HG03064 (cell line): ENCODE results near the gene ZC3HAV1L.
A peak's percentile ranks its signal among the peaks of the same experiment; 100 is the strongest.
"Not testable (repeated sequence)": the region's sequence is repeated elsewhere in the genome, so short reads cannot be mapped to it uniquely, and the experiment has no call there.

Experiments used
- ATAC-seq: cut with Tn5 transposase; IDR thresholded peaks from one replicate; pipeline ENCODE4 v1.9.1; 2021; ENCODE audit warnings: low read depth; ENCODE audit not compliant: unreplicated experiment

ZC3HAV1L gene

DNA sequence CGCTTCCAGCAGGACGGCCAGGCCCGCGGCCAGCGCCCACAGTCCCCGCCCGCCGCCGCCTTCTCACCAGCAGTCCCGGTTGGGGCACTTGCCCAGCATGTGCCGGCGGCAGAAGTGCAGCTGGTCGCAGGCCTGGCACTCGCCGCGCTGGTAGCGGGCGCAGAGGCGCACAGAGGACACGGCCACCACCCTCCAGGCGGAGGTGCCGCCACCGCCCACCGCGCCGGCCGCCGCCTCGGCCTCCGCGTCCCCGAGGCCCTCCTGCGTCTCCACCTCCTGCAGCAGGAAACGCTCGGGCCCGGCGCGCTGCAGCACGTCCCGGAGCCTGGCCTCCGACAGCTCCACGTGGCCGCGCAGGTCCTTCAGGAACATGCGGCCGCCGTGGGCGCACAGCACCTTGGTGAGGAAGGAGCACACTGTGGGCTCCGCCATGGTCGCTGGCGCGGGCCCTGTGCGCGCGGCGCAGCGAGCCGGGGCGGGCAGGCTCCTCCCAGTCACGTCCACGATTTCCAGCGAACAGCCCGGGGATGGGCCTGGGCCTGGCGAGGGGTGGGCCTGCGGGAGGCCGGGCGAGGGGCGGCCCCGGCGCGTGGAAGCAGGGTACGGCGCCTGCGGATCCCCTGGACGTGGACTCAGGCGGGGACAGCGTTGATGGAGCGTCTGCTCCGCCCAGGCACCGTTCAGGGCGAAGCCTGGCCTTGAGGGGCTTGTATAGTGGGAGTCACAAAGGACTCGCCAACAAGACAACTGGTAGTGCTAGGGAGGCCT, at the start of gene ZC3HAV1L:
Gene ZC3HAV1L, minus strand, starts transcription at position 457 of the 768 bp plus-strand sequence. Its CDS starts 25 bp downstream, at position 432.
- peak; percentile 86 for ATAC-seq

DNA sequence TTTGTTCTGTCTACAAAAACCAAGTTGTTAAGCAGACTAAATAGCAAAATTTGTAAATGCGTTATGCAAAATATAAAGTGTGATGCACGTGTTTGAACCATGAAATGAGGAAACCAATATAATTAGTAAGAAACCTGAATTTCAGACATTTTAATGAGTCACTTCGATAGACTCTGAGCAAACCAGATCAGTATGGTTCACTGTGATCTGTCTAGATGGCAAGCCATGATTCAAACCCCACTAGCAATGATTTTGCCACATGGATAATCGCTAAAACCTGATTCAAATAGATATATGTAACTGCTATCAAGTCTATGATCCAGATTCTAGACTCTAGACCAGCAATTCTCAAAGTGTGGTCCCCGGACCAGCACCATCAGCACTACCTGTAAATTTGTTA, 48.9 kb upstream of the ZC3HAV1L start:
- no peak for ATAC-seq

- no peak for ATAC-seq
These were observed 45.7 kb upstream of the ZC3HAV1L start for GRCh38 chr7:139081584-139081983.

- ATAC-seq: no peak
These were observed 45.1 kb upstream of the ZC3HAV1L start for GRCh38 chr7:139080905-139081304.

DNA sequence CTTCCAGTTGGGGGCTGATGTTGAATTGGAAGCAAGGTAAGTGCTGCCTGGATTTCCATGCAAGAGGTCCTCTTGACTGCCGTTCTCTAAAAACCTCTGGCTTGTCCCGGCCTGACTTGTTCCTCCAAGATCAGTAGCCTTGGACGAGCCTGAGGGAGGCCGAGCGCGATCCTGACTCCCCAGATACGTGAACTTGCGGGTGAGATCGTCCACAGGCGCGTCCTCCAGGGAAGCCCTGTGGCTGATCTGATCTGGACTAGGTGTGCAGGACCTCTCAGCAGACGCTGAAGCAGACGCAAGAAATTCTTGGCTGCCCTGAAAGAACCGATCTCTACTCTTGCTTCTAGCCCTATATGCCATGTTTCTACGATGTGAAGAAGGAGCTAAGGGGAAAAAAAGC, 44.0 kb upstream of the ZC3HAV1L start:
- ATAC-seq: no peak

DNA sequence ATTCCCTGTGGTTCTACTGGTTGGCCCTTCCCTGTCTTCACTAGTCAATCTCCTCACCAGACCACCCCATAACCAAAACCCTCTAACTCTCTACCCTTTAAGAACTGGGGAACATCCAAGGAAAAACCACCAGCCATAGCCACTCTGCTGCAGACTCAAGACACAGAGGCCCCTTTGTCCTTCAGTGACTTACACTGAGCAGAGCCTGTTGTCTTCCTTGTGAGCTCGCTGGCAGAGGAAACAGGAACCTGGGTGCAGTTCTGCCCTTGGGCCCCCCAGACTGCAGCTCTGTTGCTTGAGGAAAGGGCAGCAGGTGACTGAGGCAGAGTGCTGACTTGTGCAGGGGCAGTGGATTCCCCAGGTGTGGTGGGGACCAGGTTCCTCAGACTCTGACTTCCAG, 43.1 kb upstream of the ZC3HAV1L start:
- no peak for ATAC-seq

DNA sequence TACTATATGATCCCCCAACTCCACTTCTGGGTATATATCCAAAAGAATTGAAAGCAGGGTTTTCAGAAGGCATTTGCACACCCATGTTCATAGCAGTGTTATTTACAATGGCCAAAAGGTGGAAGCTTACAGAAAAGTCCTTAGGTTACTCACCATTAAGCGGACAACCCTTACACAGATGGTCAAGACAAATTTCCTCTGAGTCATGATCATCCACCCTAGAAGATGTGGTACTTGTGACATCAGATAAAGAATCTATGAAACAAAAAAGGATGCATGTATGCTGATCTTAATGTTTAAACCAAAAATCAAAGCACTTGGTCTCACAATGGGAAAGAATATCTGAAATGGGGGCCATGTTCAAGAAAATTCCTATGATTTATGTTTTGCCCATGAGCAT, 42.6 kb upstream of the ZC3HAV1L start:
- no peak for ATAC-seq

DNA sequence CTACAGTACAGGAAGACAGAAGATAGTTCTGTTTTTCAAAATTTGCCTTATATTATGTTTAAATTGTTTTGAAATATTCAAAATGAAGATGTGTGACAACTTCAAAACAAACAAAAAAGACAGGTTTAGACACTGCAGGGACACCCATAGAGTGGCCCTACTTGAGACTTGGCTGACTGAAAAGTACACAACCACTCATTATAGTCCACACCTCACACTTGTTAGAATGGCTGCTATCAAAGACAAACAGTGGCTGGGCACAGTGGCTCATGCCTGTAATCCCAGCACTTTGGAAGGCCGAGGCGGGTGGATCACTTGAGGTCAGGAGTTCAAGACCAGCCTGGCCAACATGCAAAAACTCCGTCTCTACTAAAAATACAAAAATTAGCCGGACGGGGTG, 41.9 kb upstream of the ZC3HAV1L start:
- ATAC-seq: not testable (repeated sequence)

- ATAC-seq: no peak
These were observed 40.2 kb upstream of the ZC3HAV1L start for GRCh38 chr7:139075871-139076686.

- ATAC-seq: peak; percentile 76
These were observed 39.3 kb upstream of the ZC3HAV1L start for GRCh38 chr7:139075031-139075652.

DNA sequence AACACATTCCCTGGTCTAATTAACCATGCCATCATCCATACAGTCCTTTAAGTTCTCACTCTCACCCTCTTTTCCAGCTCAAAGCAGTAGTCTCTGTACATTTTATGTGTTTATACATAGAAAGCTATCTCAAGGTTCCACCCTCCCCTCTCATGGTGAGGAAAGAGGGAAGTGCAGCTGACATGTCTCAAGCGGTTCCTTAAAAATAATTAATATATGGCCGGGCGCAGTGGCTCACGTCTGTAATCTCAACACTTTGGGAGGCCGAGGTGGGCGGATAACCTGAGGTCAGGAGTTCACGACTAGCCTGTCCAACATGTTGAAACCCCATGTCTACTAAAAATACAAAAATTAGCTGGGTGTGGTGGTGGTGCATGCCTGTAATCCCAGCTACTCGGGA, 37.0 kb upstream of the ZC3HAV1L start:
- no peak for ATAC-seq

DNA sequence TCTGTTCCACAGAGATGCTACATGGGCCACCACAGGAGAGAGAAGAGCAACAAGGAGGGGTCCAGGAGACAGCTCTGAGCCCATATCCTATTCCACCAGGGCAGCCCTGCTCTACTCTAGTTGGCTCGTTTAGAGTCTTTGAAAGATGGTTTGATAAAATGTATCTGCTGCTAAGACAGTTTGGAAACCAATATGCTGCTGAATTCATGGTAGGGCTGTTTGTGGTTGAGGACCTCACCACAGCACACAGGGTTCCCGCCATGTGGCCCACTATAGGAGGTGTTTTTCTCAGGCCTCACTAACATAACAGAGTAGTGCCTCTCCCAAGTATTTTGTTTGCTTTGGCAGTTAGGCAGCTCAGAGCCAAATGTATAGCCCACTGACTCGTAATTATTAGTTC, 35.8 kb upstream of the ZC3HAV1L start:
- ATAC-seq: no peak

- ATAC-seq: no peak
These were observed 32.9 kb upstream of the ZC3HAV1L start for GRCh38 chr7:139068544-139069399.

DNA sequence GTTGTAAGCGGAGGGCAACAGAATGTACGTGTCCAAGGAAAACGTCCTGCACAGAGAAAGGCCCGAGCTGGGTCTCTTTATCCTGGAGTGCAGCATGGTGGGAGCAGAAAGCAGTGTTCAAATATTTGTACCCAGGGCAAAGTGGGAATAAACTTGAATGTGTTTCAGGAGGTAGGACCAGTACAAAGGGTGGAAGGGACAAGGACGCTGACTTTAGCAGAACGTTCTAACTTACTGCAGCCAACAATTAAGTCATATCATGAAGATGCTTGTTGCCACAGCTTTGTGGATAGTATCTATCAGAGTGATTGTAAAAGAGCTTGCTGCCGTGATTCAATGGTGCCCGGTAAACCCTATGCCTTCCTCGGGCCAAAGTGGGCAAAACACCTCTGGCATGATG, 30.5 kb upstream of the ZC3HAV1L start:
- ATAC-seq: no peak

GRCh38 chr7:139065323-139065722, 29.5 kb upstream of the ZC3HAV1L start:
- no peak for ATAC-seq

GRCh38 chr7:139061416-139061815, 25.6 kb upstream of the ZC3HAV1L start:
- ATAC-seq: no peak

- no peak for ATAC-seq
These were observed 24.9 kb upstream of the ZC3HAV1L start for GRCh38 chr7:139060695-139061237.

GRCh38 chr7:139059905-139060304, 24.1 kb upstream of the ZC3HAV1L start:
- no peak for ATAC-seq

DNA sequence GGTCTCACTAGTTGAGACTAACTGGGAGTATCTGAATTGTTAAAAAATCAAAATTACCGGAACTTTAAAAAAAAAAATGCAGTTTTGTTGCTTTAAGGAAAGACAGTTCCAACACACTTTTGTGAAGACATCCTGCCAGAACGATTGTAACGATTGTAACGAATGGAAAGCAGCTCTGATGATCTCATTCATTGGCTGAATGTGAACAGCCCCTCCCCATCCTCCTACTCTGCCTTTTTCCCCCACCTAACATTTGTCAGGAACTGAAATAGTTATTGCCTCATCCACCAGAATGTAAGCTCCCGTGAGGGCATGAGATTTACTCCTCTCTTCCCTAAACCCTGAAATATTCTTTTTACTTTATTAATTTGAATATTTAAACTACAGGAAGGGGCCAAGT, 23.1 kb upstream of the ZC3HAV1L start:
- no peak for ATAC-seq

- ATAC-seq: no peak
These were observed 19.8 kb upstream of the ZC3HAV1L start for GRCh38 chr7:139055674-139056073.
